ENCODE data around the gene GRAP.

DNA sequence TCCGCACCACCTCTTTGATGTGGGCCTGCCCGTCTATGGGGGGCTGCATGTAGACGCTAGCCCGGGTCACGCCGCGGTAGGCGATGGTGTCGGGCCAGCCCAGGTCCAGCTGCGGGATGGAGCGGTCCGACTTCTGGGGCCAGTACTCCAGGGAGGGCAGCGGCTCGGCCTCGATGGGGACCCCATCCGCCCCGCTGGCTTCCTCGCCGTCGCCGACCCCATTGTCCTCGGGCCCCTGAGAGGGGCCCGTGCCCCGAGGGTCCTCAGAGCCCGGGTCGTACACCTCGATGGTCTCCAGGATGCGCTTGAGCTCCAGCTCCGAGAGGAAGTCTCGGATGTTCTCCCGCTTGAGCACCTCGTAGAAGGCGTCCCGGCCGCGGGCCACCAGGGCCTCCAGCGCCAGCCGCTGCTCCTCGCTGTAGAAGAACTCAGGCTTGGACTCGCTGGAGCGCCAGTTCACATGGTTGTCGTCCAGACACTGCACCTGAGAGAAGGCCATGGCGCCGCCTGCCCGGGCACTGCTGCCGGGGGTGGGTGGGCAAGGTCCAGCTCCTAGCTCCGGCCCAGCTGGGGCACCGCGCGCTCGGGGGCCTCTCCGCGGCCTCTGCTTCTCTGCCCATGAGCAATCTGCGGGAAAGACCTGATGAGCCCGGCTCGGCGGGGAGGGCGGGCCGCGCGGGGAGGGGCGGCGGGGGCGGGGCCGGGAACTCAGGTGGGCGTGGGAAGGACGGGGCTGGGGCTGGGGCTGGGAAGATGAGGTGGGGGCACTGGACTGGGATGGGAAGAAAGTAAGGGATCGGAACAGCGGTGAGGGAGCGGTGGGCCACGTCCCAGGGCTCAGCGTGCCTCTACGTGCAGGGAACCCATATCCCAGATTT is 43.0 kb downstream of the GRAP start:
- TF ChIP-seq, protein P1, sequence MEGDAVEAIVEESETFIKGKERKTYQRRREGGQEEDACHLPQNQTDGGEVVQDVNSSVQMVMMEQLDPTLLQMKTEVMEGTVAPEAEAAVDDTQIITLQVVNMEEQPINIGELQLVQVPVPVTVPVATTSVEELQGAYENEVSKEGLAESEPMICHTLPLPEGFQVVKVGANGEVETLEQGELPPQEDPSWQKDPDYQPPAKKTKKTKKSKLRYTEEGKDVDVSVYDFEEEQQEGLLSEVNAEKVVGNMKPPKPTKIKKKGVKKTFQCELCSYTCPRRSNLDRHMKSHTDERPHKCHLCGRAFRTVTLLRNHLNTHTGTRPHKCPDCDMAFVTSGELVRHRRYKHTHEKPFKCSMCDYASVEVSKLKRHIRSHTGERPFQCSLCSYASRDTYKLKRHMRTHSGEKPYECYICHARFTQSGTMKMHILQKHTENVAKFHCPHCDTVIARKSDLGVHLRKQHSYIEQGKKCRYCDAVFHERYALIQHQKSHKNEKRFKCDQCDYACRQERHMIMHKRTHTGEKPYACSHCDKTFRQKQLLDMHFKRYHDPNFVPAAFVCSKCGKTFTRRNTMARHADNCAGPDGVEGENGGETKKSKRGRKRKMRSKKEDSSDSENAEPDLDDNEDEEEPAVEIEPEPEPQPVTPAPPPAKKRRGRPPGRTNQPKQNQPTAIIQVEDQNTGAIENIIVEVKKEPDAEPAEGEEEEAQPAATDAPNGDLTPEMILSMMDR (IDR thresholded peaks at IDR 0.05), result no peak
- TF ChIP-seq POLR2A (IDR thresholded peaks at IDR 0.05), result peak in 1 of 3 donors; percentile 31

All from body of pancreas (tissue), 4 donors.